HFFc6 (cell line): ENCODE measurements around the gene MDH1. TPM values are rescaled to one million over a fixed set of nuclear protein-coding genes. Genes with fewer than 3 reads are reported as not detected.
A peak's percentile ranks its signal among the peaks of the same experiment; 100 is the strongest.
"Not testable (repeated sequence)": the region's sequence is repeated elsewhere in the genome, so short reads cannot be mapped to it uniquely, and the experiment has no call there.

Experiments
- DNase-seq: peaks from one replicate; pipeline ENCODE4 v3.0.0-alpha.2; 2018
- H3K27ac Mint-ChIP-seq: 2 replicates; pipeline ENCODE4 v1.8.0; 2020; ENCODE audit warnings: mild to moderate bottlenecking, mixed read lengths
- H3K27me3 Mint-ChIP-seq: 2 replicates; pipeline ENCODE4 v1.8.0; 2021; ENCODE audit warnings: mild to moderate bottlenecking, moderate library complexity, mixed read lengths; ENCODE audit not compliant: insufficient read depth
- H3K36me3 Mint-ChIP-seq: 2 replicates; pipeline ENCODE4 v1.8.0; 2021; ENCODE audit warnings: low read depth, mixed read lengths
- H3K4me1 Mint-ChIP-seq: 2 replicates; pipeline ENCODE4 v1.8.0; 2020; ENCODE audit warnings: low read depth, mixed read lengths
- H3K4me3 Mint-ChIP-seq: 2 replicates; pipeline ENCODE4 v1.8.0; 2020; ENCODE audit warnings: mild to moderate bottlenecking, moderate library complexity, mixed read lengths
- H3K9me3 Mint-ChIP-seq: 2 replicates; pipeline ENCODE4 v1.8.0; 2020; ENCODE audit warnings: mild to moderate bottlenecking, mixed read lengths
- total RNA-seq, 6 experiments: library from RNA; stranded (reverse); fragmentation: NEBNext Ultra II Directional; extraction: Animal tissue kit (Norgen Biotek cat#: 25700); gene quantifications; 2 replicates in 1 of 6; 3 replicates in 5 of 6; pipeline ENCODE4 v1.2.3, GENCODE V29; 2021
- TF ChIP-seq, protein P1 (sequence below): fragments of 200-600 bp; sonication (generic); IDR thresholded peaks from 2 replicates; pipeline ENCODE4 v1.5.0; 2021; ENCODE audit warnings: antibody characterized with exemption, mild to moderate bottlenecking

MDH1 gene
- total RNA-seq, 6 experiments from 2014 or later, result 152 to 175 (median 168) TPM

DNA sequence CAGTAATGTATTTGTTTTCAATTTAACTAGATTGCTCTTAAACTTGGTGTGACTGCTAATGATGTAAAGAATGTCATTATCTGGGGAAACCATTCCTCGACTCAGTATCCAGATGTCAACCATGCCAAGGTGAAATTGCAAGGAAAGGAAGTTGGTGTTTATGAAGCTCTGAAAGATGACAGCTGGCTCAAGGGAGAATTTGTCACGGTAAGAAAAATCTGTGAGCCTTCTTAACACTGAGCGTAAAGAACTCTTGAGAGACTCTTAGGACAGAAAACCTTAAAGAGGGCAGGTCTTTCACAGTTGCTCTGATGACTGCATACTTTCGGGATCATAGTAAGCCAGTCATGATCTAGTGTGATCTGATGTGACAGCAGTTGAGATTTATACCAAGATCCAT lies 15.9 kb downstream of the MDH1 start:
- DNase-seq, result no peak
- H3K27me3 Mint-ChIP-seq, result no peaks in the 10 kb centered on the region
- no peaks in the 10 kb centered on the region for H3K9me3 Mint-ChIP-seq
- TF ChIP-seq, protein P1, sequence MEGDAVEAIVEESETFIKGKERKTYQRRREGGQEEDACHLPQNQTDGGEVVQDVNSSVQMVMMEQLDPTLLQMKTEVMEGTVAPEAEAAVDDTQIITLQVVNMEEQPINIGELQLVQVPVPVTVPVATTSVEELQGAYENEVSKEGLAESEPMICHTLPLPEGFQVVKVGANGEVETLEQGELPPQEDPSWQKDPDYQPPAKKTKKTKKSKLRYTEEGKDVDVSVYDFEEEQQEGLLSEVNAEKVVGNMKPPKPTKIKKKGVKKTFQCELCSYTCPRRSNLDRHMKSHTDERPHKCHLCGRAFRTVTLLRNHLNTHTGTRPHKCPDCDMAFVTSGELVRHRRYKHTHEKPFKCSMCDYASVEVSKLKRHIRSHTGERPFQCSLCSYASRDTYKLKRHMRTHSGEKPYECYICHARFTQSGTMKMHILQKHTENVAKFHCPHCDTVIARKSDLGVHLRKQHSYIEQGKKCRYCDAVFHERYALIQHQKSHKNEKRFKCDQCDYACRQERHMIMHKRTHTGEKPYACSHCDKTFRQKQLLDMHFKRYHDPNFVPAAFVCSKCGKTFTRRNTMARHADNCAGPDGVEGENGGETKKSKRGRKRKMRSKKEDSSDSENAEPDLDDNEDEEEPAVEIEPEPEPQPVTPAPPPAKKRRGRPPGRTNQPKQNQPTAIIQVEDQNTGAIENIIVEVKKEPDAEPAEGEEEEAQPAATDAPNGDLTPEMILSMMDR, result no peak
- H3K36me3 Mint-ChIP-seq, result peaks cover 29% of the 10 kb centered on the region
- no peak overlapping the region for H3K4me3 Mint-ChIP-seq
- H3K4me1 Mint-ChIP-seq, result peaks cover 5% of the 10 kb centered on the region; the same call in 1 of the 2 replicates
- no peak overlapping the region for H3K27ac Mint-ChIP-seq

DNA sequence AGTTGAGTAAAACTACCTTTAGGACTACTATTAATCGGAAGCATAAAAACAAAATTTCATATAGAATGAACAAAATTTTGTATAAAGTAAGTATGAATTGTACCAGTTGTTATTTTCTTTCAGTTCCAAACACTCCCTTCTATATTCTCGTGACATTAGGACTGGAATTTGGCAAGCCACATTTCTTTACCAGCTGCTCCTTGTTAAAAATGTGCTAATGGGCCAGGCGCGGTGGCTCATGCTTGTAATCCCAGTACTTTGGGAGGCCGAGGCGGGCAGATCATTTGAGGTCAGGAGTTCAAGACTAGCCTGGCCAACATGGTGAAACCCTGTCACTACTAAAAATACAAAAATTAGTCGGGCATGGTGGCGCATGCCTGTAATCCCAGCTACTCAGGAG lies 20.1 kb downstream of the MDH1 start:
- Mint-ChIP-seq H3K4me1 (peaks cover 16% of the 10 kb centered on the region), H3K36me3 (peaks cover 11% of the 10 kb centered on the region; the same call in 1 of the 2 replicates)
- H3K27me3 Mint-ChIP-seq, H3K9me3 Mint-ChIP-seq, H3K27ac Mint-ChIP-seq, DNase-seq, H3K4me3 Mint-ChIP-seq: not testable (repeated sequence)

DNA sequence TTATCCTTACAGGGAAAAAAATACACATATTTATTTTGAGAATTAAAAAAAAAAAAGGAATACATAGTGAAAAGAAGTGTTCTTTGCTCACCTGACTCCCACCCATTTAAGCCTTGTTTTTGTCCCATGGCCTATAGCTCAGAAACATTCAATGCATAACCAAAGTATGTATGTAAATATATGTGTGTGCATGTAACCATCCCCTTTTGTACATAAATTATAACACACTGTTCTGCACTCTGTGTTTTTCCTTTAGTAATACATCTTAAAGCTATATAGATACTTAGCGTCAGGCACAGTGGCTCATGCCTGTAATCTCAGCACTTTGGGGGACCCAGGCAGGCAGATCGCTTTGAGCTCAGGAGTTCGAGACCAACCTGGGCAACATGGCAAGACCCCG lies 21.8 kb downstream of the MDH1 start:
- Mint-ChIP-seq H3K36me3 (peaks cover 7% of the 10 kb centered on the region; the same call in 1 of the 2 replicates), H3K27ac (no peak overlapping the region), H3K4me3 (no peak overlapping the region), H3K27me3 (no peaks in the 10 kb centered on the region), H3K4me1 (peaks cover 32% of the 10 kb centered on the region), H3K9me3 (no peaks in the 10 kb centered on the region)
- DNase-seq, result no peak
- TF ChIP-seq, protein P1, result no peak

DNA sequence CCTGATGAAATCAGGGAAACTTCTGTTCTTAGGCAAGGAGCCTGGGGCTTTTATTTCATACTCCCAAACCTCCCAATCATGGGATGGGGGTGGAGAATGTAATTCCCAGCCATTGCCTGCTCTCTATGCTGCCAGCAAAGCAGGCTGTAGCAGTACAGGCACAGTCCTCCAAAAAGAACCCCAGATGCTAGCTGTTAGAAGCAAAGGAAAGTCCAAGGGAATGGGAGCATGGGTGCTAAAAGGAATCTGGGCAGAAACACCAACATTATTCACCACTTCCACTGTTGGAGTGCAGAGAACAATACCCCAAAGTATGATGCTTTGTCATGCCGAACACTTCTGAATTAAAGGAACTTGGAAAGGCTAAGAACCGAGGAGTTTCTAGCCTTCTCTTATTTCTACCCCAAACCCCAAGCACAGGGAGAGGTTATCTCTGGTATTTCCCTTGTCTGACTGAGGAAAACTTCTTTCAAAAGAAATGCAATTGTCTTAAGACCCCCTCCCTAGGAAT lies 24.7 kb downstream of the MDH1 start:
- no peak for DNase-seq
- Mint-ChIP-seq H3K27ac (no peak overlapping the region), H3K9me3 (no peaks in the 10 kb centered on the region), H3K36me3 (no peaks in the 10 kb centered on the region), H3K27me3 (no peaks in the 10 kb centered on the region), H3K4me3 (no peak overlapping the region), H3K4me1 (peaks cover 38% of the 10 kb centered on the region)
- TF ChIP-seq, protein P1, result no peak

DNA sequence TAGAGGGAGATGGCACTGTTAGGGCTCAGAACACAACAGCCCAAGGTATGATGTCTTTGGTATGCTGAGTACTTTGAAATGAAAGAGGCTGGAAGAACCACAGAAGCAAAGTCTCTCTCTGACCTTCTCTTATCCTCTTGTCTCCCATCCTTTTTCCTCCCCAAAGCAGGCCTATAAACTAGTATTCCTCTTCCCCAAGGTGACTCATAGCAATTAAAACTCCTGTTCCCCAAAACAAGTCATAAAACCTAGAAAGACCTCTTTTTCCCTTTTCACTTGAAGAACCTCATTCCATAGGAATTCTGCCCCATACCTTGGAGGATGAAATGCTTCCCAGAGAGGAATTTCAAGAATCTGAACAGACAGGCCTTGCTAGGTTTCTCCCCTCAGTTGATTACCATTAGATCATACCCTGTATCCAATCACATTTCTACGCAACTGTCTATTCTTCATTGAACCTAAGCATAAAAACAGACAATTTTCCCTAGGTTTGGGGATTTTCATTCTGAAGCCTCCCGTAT lies 25.7 kb downstream of the MDH1 start:
- TF ChIP-seq, protein P1, result no peak
- peak overlapping the region; percentile 76 for H3K27ac Mint-ChIP-seq
- peaks cover 38% of the 10 kb centered on the region for H3K4me1 Mint-ChIP-seq
- H3K36me3 Mint-ChIP-seq, result no peaks in the 10 kb centered on the region
- H3K9me3 Mint-ChIP-seq, result no peaks in the 10 kb centered on the region
- DNase-seq, result peak; percentile 77
- no peaks in the 10 kb centered on the region; the same call in 1 of the 2 replicates for H3K27me3 Mint-ChIP-seq
- peak overlapping the region; percentile 73 for H3K4me3 Mint-ChIP-seq

DNA sequence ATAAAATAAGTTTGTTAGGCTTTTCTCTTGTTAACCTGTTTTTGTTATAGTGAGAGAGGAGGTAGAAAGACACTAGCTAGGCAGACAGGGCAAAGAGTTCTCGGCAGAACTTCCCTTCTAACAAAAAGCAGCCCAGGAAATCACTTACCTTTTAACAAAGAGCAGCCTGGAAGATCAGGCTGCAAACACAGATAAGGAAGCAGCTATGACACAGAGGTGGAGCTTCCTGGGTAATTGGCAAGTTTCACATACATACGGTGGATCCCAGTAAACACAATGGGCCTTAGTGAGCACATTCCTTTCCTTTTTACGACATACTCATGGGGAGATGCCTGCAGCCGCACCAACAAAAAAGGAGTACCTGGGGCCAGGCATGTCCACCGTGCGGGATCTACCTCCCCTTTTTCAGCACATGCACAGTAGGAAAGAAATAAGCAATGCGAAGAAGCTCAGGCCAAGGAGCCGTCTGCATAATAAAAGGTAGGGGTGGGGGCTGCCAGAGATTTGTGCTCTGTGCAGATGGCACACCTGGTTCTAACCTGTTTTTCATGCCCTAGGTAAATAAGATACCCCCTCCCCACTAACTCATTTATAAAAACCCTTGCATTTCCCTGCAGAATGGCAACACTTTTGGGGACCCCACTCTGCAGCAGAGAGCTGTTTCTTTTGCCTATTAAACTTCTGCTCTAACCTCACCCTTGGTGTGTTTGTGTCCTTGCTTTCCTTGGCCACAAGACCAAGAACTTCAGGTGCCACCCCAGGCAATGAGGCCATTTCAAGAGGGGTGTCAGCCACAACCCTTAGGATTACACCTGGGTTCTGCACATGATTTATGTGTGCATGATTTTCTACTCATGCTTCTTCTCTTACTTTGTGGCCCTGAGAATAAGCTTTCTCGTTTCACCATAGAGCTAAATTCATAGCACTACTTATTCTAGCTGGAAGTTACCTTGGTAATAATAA lies 26.5 kb downstream of the MDH1 start:
- no peaks in the 10 kb centered on the region; the same call in 1 of the 2 replicates for H3K27me3 Mint-ChIP-seq
- TF ChIP-seq, protein P1, result no peak
- no peaks in the 10 kb centered on the region for H3K36me3 Mint-ChIP-seq
- no peaks in the 10 kb centered on the region for H3K9me3 Mint-ChIP-seq
- H3K4me3 Mint-ChIP-seq, result peak overlapping the region; percentile 73
- peak overlapping the region; percentile 76 for H3K27ac Mint-ChIP-seq
- DNase-seq, result peak; percentile 56
- peaks cover 38% of the 10 kb centered on the region for H3K4me1 Mint-ChIP-seq
